Astrocyte (in vitro differentiated cells and primary cell): ENCODE results near the gene FTO. TPM values are rescaled to one million over a fixed set of nuclear protein-coding genes. Genes with fewer than 3 reads are reported as not detected.

Experiments used
- DNase-seq: peaks from one replicate; pipeline ENCODE4 v3.0.0-alpha.2; 2010; ENCODE audit warnings: low read depth
- FAIRE-seq: peaks from 2 replicates; lab custom pipeline; 2011; peaks lifted over from hg19 to GRCh38; lab: Jason Lieb, UNC
- H2AFZ ChIP-seq: 2 replicates; pipeline ENCODE4 v1.6.0; 2012; ENCODE audit warnings: low read depth, low read length, inconsistent platforms
- H3K27ac ChIP-seq: 2 replicates; pipeline ENCODE4 v1.5.1; 2011; ENCODE audit warnings: low read depth, low read length, inconsistent platforms
- H3K27me3 ChIP-seq: 2 replicates; pipeline ENCODE4 v1.6.0; 2011; ENCODE audit warnings: low read length, inconsistent platforms; ENCODE audit not compliant: insufficient read depth
- H3K36me3 ChIP-seq: 2 replicates; pipeline ENCODE4 v1.5.1; 2011; ENCODE audit warnings: low read length, inconsistent platforms; ENCODE audit not compliant: insufficient read depth
- H3K4me1 ChIP-seq: 2 replicates; pipeline ENCODE4 v1.5.1; 2011; ENCODE audit warnings: low read length, inconsistent platforms; ENCODE audit not compliant: insufficient read depth
- H3K4me2 ChIP-seq: 2 replicates; pipeline ENCODE4 v1.6.0; 2012; ENCODE audit warnings: low read length, inconsistent platforms
- H3K4me3 ChIP-seq: 2 replicates; pipeline ENCODE4 v1.5.1; 2011; ENCODE audit warnings: low read depth, mild to moderate bottlenecking, low read length, inconsistent platforms; ENCODE audit not compliant: insufficient read depth
- H3K79me2 ChIP-seq: 2 replicates; pipeline ENCODE4 v1.6.0; 2012; ENCODE audit warnings: mild to moderate bottlenecking, low read length, inconsistent platforms; ENCODE audit not compliant: insufficient read depth
- H3K9ac ChIP-seq: 2 replicates; pipeline ENCODE4 v1.6.0; 2012; ENCODE audit warnings: mild to moderate bottlenecking, low read length, inconsistent platforms
- H3K9me3 ChIP-seq: 2 replicates; pipeline ENCODE4 v1.5.1; 2012; ENCODE audit warnings: low read depth, mild to moderate bottlenecking, low read length, inconsistent platforms; ENCODE audit not compliant: insufficient read depth
- H4K20me1 ChIP-seq: 2 replicates; pipeline ENCODE4 v1.6.0; 2012; ENCODE audit warnings: low read length, inconsistent platforms; ENCODE audit not compliant: insufficient read depth
- H3K27ac Mint-ChIP-seq: one replicate; pipeline ENCODE4 v1.8.0; 2021; ENCODE audit warnings: mild to moderate bottlenecking, mixed read lengths; ENCODE audit not compliant: unreplicated experiment
- H3K27me3 Mint-ChIP-seq: one replicate; pipeline ENCODE4 v1.8.0; 2021; ENCODE audit warnings: low read depth, mixed read lengths; ENCODE audit not compliant: unreplicated experiment
- H3K36me3 Mint-ChIP-seq: one replicate; pipeline ENCODE4 v1.8.0; 2021; ENCODE audit warnings: low read depth, mixed read lengths; ENCODE audit not compliant: unreplicated experiment
- H3K4me1 Mint-ChIP-seq: one replicate; pipeline ENCODE4 v1.8.0; 2021; ENCODE audit warnings: low read depth, mixed read lengths; ENCODE audit not compliant: unreplicated experiment
- H3K4me3 Mint-ChIP-seq: one replicate; pipeline ENCODE4 v1.8.0; 2021; ENCODE audit warnings: mild to moderate bottlenecking, moderate library complexity, mixed read lengths; ENCODE audit not compliant: unreplicated experiment
- H3K9me3 Mint-ChIP-seq: one replicate; pipeline ENCODE4 v1.8.0; 2021; ENCODE audit warnings: mild to moderate bottlenecking, mixed read lengths; ENCODE audit not compliant: unreplicated experiment
- CTCF ChIP-seq: IDR thresholded peaks from 2 replicates; pipeline ENCODE4 v1.5.1; 2011; ENCODE audit warnings: low read depth, mild to moderate bottlenecking, inconsistent platforms, low read length, moderate library complexity; ENCODE audit not compliant: insufficient read depth
- EZH2 ChIP-seq: IDR thresholded peaks from 2 replicates; pipeline ENCODE4 v1.6.1; 2012; ENCODE audit warnings: mild to moderate bottlenecking, low read length, inconsistent platforms; ENCODE audit not compliant: insufficient read depth
- total RNA-seq: library from RNA; stranded (reverse); gene quantifications from 2 replicates; pipeline ENCODE4 v1.2.1, GENCODE V29; 2021

FTO gene
- total RNA-seq, 1 donor from 2014 or later: 73.1 TPM

GRCh38 chr16:53964145-53964790 lies 260.3 kb downstream of the FTO start:
- Histone ChIP-seq H3K9ac (no peak overlapping the region), H3K9me3 (no peaks in the 10 kb centered on the region), H3K4me2 (no peak overlapping the region), H3K79me2 (no peaks in the 10 kb centered on the region), H3K4me1 (peaks cover 3% of the 10 kb centered on the region), H3K36me3 (no peaks in the 10 kb centered on the region), H3K27ac (no peak overlapping the region), H2AFZ (no peak overlapping the region), H3K4me3 (no peak overlapping the region), H4K20me1 (peaks cover 7% of the 10 kb centered on the region), H3K27me3 (no peaks in the 10 kb centered on the region)
- H3K36me3 Mint-ChIP-seq: no peaks in the 10 kb centered on the region
- TF ChIP-seq EZH2: no peak
- no peak for TF ChIP-seq CTCF
- H3K4me1 Mint-ChIP-seq: peaks cover 42% of the 10 kb centered on the region
- H3K4me3 Mint-ChIP-seq: no peak overlapping the region
- H3K27me3 Mint-ChIP-seq: no peaks in the 10 kb centered on the region
- no peak for FAIRE-seq
- no peak overlapping the region for H3K27ac Mint-ChIP-seq
- no peak for DNase-seq
- no peaks in the 10 kb centered on the region for H3K9me3 Mint-ChIP-seq

GRCh38 chr16:53966821-53967571 lies 263.0 kb downstream of the FTO start:
- Histone ChIP-seq H3K9me3 (no peaks in the 10 kb centered on the region), H3K4me3 (no peak overlapping the region), H3K27ac (no peak overlapping the region), H3K4me1 (peaks cover 3% of the 10 kb centered on the region), H3K9ac (no peak overlapping the region), H3K79me2 (no peaks in the 10 kb centered on the region), H3K27me3 (no peaks in the 10 kb centered on the region), H3K36me3 (no peaks in the 10 kb centered on the region), H4K20me1 (peaks cover 7% of the 10 kb centered on the region), H2AFZ (no peak overlapping the region), H3K4me2 (no peak overlapping the region)
- DNase-seq (no peak), FAIRE-seq (no peak)
- Mint-ChIP-seq H3K9me3 (no peaks in the 10 kb centered on the region), H3K27me3 (no peaks in the 10 kb centered on the region), H3K4me3 (no peak overlapping the region), H3K4me1 (peaks cover 21% of the 10 kb centered on the region), H3K36me3 (no peaks in the 10 kb centered on the region), H3K27ac (no peak overlapping the region)
- TF ChIP-seq EZH2 (no peak), CTCF (no peak)

DNA sequence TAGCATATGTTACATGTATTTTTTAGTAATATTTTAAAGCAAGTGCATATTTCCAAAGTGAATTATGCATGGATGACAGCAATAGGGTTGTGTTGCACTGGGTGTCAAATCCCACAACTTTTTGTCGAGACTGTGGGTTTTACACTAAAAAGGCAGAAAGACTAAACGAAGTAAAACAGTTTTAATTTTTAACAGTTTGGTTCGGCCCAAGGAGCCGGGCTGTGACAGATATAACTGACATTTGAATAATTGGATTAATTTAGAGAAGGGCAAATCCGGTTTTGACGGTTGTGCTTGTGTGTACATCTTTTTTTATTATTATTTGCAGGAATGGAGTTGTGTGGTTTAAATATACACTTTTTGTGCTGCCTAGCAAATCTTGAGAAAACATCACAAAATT lies 263.6 kb downstream of the FTO start:
- FAIRE-seq: no peak
- Histone ChIP-seq H3K4me3 (no peak overlapping the region), H3K27me3 (no peaks in the 10 kb centered on the region), H3K9ac (no peak overlapping the region), H3K36me3 (no peaks in the 10 kb centered on the region), H3K27ac (no peak overlapping the region), H3K4me2 (no peak overlapping the region), H4K20me1 (peaks cover 7% of the 10 kb centered on the region), H3K4me1 (peaks cover 3% of the 10 kb centered on the region), H3K79me2 (no peaks in the 10 kb centered on the region), H2AFZ (no peak overlapping the region), H3K9me3 (no peaks in the 10 kb centered on the region)
- no peaks in the 10 kb centered on the region for H3K9me3 Mint-ChIP-seq
- H3K36me3 Mint-ChIP-seq: no peaks in the 10 kb centered on the region
- peaks cover 16% of the 10 kb centered on the region for H3K4me1 Mint-ChIP-seq
- TF ChIP-seq EZH2: no peak
- TF ChIP-seq CTCF: no peak
- H3K4me3 Mint-ChIP-seq: no peak overlapping the region
- no peak overlapping the region for H3K27ac Mint-ChIP-seq
- no peaks in the 10 kb centered on the region for H3K27me3 Mint-ChIP-seq
- no peak for DNase-seq
